Sciatic nerve (tissue), 2 donors: ENCODE results near the gene CREB5. TPM values are rescaled to one million over a fixed set of nuclear protein-coding genes. Genes with fewer than 3 reads are reported as not detected.
"Not testable (repeated sequence)": the region's sequence is repeated elsewhere in the genome, so short reads cannot be mapped to it uniquely, and the experiment has no call there.

Experiments
- ATAC-seq: fragments of 200-7000 bp; cut with Tn5 transposase; one replicate; pipeline ENCODE4 v1.9.1; 2020; ENCODE audit warnings: mild to moderate bottlenecking, moderate library complexity
- DNase-seq: peaks from one replicate; pipeline ENCODE4 v3.0.0-alpha.2; 2020; ENCODE audit warnings: low spot score
- intact Hi-C: fragments of 100-400 bp; cut with DNase I; formaldehyde crosslinking; loops from one replicate; pipeline ENCODE4 v1.14.2; 2022
- total RNA-seq: library from RNA; stranded (reverse); fragmentation: NEBNext Ultra II Directional; extraction: Animal tissue kit (Norgen Biotek cat#: 25700); gene quantifications from one replicate; pipeline ENCODE4 v1.2.1, GENCODE V29; 2021
- donor health status: DM: no; HTN: no; CAD: no.
- donor health status: DM: no; HTN: no; CAD: no.

Gene CREB5
- total RNA-seq, 1 donor from 2014 or later: 20.1 TPM

DNA sequence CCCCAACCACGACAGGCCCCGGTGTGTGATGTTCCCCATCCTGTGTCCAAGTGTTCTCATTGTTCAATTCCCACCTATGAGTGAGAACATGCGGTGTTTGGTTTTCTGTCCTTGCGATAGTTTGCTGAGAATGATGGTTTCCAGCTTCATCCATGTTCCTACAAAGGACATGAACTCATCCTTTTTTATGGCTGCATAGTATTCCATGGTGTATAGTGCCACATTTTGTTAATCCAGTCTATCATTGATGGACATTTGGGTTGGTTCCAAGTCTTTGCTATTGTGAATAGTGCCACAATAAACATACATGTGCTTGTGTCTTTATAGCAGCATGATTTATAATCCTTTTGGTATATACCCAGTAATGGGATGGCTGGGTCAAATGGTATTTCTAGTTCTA is 10.8 kb upstream of the CREB5 start:
- ATAC-seq, intact Hi-C loops, DNase-seq: not testable (repeated sequence)

GRCh38 chr7:28405662-28406061 is 6.7 kb upstream of the CREB5 start:
- intact Hi-C loops: no loop called here
- DNase-seq: no peak

GRCh38 chr7:28406192-28406591 is 6.1 kb upstream of the CREB5 start:
- intact Hi-C loops: no loop called here
- DNase-seq: no peak
- ATAC-seq: no peak

More at GRCh38 chr7:28405662-28406061, 6.7 kb upstream of the CREB5 start:
- no peak for ATAC-seq

GRCh38 chr7:28407651-28408050 is 4.7 kb upstream of the CREB5 start:
- no peak for DNase-seq
- intact Hi-C loops: no loop called here
- no peak for ATAC-seq

DNA sequence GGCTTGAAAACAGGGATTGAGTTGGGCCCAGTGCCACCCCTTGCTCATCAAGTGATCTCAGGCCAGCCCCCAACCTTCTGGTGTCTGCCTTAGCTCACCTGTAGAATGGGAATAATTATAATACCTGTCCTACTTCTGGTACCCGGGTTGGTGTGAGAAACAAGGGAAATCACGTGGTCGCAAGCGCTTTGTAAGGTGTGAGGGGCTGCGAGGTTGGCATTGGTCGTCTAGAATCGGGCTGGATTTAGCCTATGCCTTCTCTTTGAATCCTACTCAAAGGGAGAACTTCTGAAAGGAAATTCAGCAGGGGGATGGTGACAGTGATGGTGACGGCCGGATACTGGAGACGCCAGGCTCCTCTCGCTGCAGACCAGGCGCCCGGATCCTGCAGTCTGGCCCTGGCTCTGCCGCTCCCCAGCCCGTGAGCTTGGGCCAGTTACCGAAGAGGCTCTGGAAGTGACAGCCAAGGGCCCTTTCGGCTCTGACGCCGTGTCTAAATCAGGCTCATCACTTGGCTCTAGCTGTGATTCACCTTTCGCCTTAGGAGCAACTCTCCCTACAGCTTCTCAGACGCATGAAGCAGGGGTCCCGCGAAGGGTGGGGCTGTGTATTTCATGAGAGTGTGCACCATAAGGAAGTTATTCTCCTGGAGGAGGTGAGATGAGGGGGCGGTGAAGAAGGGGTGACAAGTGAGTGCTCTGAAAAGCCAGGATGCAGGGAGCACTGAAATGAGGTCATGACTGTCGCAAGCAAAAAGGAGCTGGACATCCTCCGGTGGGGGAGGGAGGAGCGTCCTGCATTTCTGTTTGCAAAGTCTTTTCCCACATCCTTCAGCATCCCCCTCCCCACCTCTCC is 4.0 kb upstream of the CREB5 start:
- ATAC-seq: peak; percentile 57
- DNase-seq: peak; percentile 63
- intact Hi-C loops: no loop called here

GRCh38 chr7:28408960-28409715 is 3.2 kb upstream of the CREB5 start:
- intact Hi-C loops: no loop called here
- ATAC-seq (peak; percentile 88), DNase-seq (peak; percentile 97)

GRCh38 chr7:28409716-28410627 is 2.3 kb upstream of the CREB5 start:
- intact Hi-C loops: no loop called here
- DNase-seq: peak; percentile 70
- ATAC-seq: peak; percentile 34

- intact Hi-C loops: no loop called here
- ATAC-seq (peak; percentile 36), DNase-seq (peak; percentile 71)
These were observed 1.4 kb upstream of the CREB5 start for GRCh38 chr7:28410628-28411531.

DNA sequence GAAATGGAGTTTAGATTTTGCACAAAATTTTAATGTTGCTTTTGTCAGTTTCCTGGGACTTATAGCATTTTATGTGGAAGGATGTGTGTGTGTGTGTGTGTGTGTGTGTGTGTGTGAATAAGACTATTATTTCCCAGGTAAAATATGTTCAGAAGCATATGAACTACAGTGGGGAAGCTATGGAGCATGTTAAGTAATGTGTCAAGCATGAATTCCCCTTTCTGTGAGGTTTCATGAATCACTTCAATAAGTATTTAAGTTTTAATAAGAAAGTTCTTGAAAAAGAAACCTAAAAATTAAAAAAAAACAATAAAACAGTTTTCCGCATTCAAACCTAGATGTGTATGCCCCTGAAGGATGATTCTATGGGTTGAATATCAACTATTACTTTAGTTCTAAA is 693 bp downstream of the CREB5 start:
- DNase-seq (no peak), ATAC-seq (no peak)
- intact Hi-C loops: no loop called here

DNA sequence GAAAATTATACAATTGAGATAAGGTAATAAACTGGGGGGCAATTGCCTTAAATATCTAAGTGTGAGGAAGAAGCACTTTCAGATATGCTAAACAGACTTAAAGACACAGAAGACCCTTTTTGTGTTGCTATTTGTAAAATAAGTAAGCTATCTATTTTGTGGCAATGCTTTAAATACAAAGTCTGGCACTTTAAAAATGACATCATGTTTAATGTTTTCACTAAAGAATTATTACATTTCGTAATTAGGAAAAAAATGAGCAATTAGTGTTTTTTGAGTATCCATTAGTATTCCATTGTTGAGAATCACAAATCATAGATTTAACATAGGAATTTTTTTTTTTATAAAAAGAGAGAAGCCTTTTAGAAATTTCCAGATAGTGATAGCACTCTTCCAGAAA is 2.1 kb downstream of the CREB5 start:
- ATAC-seq (no peak), DNase-seq (no peak)
- intact Hi-C loops: no loop called here

- intact Hi-C loops: no loop called here
- ATAC-seq (peak; percentile 20), DNase-seq (no peak)
These were observed 5.1 kb downstream of the CREB5 start for GRCh38 chr7:28417321-28417940.

- intact Hi-C loops: no loop called here
- no peak for DNase-seq
- no peak for ATAC-seq
These were observed 6.0 kb downstream of the CREB5 start for GRCh38 chr7:28418311-28418710.

DNA sequence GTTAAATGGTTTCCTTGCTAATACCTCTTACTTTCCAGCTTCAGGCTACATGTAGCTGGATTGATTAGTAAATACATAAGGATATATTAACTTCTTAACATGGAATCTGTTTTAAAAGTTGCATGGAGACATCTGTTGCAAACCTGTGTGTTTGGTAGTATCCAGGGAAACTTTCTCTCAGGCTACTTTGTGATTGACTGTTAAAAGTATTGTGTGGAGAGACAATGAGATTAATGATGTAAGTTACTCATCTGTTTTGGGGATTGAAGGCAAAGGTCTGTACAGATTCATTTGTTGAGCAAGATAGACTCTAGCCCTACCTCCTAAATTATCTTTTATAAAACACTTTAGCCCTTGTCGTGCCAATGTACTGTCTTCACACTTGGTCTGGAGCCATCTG is 6.6 kb downstream of the CREB5 start:
- intact Hi-C loops: no loop called here
- ATAC-seq (no peak), DNase-seq (no peak)

DNA sequence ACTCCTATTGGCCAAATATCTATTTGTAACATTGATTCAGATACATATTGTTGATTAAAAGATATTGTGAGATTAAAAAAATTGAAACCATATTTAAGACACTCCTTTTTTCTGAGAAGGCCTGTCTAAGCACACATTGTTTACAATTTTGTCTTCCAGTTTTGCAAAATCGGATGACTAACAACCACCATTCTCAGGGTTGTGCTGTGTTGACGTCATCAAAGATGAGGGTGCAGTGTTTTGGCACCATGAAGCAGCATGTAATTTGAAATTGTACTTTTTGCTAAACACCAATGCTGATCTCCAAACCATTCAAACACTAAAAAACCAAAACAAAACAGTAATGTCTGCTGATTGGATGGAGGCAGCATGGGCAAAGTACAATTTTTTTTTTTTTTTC is 7.4 kb downstream of the CREB5 start:
- no peak for DNase-seq
- intact Hi-C loops: no loop called here
- ATAC-seq: peak; percentile 64

DNA sequence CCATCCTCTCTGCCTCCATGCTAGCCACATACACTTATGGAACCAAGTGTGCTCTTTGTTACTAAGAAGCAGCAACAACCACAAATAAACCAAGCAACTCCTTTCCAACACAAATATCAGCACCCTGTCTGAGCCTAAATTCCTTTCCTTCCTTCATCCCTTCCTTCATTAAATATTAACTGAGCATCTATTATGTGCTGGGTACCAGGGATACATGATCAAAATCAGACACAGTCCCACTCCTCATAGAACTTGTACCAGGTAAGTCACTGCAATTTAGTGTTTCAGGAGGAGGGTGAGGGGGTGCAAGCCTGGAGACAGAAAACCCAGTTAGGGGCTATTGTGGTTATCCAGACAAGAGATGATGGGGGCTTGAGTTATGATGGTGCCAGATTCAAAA is 10.8 kb downstream of the CREB5 start:
- intact Hi-C loops: no loop called here
- DNase-seq (no peak), ATAC-seq (no peak)

DNA sequence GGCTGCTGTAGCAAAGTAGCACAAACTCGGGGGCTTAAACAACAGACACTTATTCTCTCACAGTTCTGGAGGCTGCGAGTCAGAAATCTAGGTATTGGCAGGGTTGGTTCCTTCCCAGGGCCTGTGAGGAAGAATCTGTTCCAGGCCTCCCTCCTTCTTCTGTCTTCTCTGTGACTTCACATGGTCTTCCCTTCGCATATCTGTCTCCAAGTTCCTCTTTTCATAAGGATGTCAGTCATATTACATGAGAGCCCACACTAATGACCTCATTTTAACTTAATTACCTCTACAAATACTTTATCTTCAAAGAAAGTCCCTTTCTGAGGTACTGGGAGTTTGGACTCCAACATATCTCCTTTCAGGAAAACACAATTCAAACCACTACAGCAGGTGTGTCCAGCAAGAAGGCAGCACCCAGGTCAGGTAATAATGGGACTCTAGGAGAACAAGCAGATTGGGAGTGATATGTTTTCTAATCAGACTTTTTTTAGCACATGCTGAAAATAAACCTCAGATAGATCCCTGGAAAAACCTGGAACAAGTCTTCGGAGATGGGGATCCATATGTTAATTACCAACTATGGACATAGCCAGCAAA is 11.7 kb downstream of the CREB5 start:
- intact Hi-C loops: no loop called here
- DNase-seq: no peak
- ATAC-seq: no peak

DNA sequence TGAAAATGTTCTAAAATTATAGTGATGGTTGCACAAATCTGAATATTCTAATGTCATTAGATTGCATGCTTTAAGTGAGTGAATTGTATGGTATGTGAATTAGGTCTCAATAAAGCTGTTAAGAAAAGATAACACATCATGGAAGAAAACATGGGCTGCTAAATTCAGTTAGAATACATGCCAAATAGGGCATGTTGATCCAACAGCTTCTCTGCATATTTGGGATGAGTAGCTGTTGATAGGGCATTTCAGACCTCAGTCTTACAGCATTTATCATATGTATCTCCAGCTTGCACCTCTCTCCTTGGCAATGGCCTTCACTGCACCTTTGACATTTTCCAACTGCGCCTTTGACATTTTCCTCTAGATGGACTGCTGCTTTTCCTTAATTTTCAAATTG is 13.2 kb downstream of the CREB5 start:
- intact Hi-C loops: no loop called here
- no peak for DNase-seq
- ATAC-seq: no peak

DNA sequence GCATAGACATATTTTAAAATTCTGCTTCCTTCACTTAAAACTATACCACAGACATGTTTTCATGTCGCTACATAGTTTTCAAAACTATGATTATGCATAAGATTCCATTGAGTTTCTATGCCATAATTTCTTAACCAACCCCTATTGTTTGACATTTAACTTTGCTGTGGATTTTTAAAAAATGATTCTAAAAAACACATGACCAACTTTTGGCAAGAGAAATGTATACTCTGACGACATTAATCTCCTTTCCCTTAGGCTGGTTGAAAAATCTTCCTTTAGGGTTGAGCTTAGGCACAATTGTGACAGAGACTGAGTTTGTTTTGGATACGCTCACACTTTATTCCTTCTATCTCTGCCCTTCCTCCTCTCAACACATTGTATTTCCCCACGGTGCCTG is 14.9 kb downstream of the CREB5 start:
- ATAC-seq: no peak
- intact Hi-C loops: no loop called here
- no peak for DNase-seq
